Left renal pelvis (tissue), 4 donors: ENCODE measurements around the gene SIRT7. TPM values are rescaled to one million over a fixed set of nuclear protein-coding genes. Genes with fewer than 3 reads are reported as not detected.

ENCODE experiments used
- DNase-seq, 4 donors: peaks; one replicate each; pipeline ENCODE4 v3.0.0-alpha.2; 2013; ENCODE audit warnings: low read depth in 4 of 4, low spot score in 3 of 4
- polyA plus RNA-seq, 4 donors: library from polyadenylated mRNA; unstranded; fragments of 120-200 nt; gene quantifications; one replicate each; pipeline ENCODE4 v1.2.1, GENCODE V29; 2013; ENCODE audit not compliant: insufficient read length in 4 of 4

The SIRT7 gene
- polyA plus RNA-seq, 4 donors = 7.7 to 22.0 (median 11.1) TPM

- no peak for DNase-seq
Measured at GRCh38 chr17:81907219-81908145, 10.5 kb downstream of the SIRT7 start.

- no peak for DNase-seq
Measured at GRCh38 chr17:81906476-81907218, 11.3 kb downstream of the SIRT7 start.

DNA sequence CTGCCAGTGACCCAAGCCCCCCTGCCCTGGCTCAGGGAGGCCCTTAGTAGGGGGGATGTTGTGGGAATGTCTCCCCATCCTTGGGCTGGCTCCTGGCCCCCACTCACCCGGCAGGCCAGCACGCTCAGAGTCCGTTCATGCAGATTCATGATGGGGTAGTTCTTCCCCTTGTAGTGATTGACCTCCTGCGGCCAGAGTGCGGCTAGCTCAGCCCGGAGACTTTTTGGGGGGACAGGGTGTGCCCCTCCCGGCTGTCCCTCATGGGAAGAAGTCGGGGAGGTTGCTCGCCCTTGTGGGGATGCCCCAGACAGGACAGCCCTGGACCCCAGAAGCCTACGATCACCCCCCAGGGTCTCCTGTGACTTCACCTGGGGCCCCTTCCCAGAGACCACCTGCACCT, 12.0 kb downstream of the SIRT7 start:
- DNase-seq = no peak

GRCh38 chr17:81905424-81905875, 12.5 kb downstream of the SIRT7 start:
- DNase-seq = no peak

- DNase-seq = no peak
Measured at GRCh38 chr17:81904600-81905423, 13.2 kb downstream of the SIRT7 start.

DNA sequence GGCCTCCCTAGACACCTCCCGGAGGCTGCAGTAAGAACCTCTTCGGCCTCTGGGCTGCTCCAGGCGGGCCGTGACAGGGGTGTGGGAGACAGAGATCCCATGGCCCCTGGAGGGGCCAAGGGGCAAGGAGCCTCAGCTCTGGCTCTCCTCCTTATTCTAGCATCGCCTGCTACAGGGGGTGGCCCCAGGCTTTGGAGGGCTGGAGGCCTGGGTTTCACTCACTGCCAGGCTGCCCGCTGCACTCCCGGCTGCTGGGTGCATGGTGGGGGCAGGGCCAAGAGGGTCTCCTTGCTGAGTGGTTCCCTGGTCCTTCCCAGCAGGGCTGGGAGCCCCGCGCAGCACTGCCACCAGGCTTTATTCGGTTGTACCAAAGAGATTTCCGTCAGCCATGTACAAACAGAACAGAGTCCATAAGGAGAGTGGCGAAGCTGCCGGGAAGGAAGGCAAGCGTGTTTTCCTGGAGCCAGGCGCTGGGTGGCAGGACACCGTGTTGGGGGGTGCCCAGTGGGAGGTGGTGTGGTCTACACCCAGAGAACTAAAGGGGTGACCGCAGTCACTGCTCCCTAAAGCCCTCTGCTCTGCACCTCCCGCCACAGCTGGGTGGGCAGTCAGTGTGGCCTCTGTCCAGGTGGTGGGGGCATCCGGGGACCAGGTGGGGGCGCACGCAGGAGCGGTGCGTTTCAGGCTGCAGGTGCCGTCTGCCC, 13.9 kb downstream of the SIRT7 start:
- no peak for DNase-seq

DNA sequence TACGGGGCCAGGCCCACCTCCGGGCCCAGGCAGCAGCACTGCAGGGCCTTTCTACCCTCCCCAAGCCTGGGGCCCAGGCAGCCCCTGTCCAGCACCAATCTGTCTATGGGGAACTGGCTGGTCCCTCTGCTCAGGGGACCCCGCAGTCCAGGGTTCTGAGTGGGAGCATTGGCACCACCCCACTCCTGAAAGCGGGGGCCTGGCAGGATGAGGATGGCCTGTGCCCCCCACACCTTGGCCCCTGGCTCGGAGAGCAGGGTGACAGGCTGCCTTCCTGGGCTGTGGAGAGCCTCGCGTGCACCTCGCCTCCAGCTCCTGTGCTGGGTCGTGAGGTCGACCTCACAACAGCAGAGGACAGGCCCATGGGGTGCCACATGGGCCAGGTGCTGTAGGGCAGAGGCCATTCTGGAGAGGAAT, 14.6 kb downstream of the SIRT7 start:
- DNase-seq = no peak

GRCh38 chr17:81902653-81903414, 15.1 kb downstream of the SIRT7 start:
- no peak for DNase-seq

- DNase-seq = no peak
Measured at GRCh38 chr17:81902023-81902652, 15.8 kb downstream of the SIRT7 start, which contains the start of gene NPB. NPB (plus strand) TSS chr17:81902238; CDS start chr17:81902278, 40 bp downstream.

- DNase-seq = no peak
Measured at GRCh38 chr17:81901167-81902022, 16.6 kb downstream of the SIRT7 start.

GRCh38 chr17:81900181-81900820, 17.7 kb downstream of the SIRT7 start:
- no peak for DNase-seq

DNA sequence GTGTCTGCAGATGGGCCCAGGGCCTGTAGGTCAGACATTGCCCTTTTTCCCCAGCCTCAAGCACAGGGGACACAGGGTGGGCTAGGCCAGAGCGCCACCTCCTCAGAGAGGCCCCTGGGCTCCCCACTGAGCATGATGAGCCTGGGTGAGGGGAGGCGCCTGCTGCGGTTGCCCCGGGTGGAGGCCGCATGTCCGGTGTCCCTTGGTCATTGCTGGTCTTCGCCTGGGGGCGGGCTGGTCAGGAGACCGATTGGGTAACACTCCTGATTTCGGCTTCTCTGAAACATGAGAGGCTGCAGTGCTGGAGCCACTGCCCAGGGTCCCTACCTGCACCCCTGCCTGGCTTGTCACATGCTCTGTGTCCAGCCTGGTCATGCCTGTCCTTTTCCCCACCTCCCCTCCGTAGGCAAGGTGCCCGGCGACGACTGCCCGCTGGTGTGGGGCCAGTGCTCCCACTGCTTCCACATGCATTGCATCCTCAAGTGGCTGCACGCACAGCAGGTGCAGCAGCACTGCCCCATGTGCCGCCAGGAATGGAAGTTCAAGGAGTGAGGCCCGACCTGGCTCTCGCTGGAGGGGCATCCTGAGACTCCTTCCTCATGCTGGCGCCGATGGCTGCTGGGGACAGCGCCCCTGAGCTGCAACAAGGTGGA, 18.3 kb downstream of the SIRT7 start:
- no peak for DNase-seq

GRCh38 chr17:81898885-81899284, 19.1 kb downstream of the SIRT7 start:
- no peak for DNase-seq

DNA sequence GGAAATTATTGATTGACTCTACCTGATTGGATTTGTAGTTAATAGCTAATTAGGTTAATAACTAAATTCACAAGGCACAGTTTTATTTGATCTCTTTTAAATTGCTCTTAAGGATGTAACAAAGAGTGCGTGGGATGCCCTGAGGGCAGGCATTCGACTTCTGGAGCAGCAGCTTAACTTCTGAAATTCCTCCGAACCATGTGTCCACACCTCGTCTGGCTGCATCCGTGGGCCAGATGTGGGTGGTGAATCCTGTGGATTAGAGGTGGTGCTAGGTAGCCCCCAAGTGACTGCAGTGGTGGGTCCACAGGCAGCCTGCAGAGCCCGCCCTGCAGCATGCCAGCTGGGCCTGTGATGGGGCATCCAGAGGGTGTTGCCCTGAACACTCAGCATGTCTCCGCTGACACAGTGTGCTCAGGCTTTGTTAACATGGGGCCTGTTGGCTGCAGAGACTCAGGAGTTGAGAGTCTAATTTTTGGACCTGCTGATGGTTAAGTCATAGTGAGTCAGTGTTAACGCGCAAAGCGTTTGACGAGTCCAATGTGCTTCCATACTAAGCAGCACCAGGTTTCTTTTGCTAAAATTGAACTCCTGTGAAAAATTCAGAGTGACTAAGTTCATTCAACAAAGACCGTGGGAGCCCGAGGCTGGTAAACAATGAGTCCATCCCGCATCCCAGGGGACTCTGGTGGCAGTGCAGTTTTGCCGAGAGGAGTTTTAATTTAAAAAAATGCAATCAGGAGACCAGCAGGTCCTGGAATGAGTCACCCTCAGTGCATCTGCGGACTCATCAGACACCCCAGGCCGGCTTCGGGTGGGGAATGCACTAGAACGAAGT, 19.7 kb downstream of the SIRT7 start:
- DNase-seq = no peak

- no peak for DNase-seq
Measured at GRCh38 chr17:81895400-81895799, 22.6 kb downstream of the SIRT7 start.

DNA sequence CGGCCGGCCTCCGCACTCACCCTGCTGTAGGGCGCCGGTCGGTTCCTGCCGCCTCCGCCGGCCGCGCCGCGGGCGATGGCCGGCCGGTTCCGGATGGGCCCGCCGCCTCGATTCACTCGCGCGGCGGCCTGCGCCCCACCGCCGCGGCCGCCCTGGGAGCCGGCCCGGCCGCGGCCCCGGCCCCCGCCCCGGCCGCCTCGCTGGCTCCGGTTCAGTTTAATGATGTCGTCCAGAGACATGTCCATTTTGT, 26.7 kb downstream of the SIRT7 start:
- no peak for DNase-seq
